Prostate gland (tissue), 2 donors: Measurements from ENCODE around the gene ARFIP1. TPM values are rescaled to one million over a fixed set of nuclear protein-coding genes. Genes with fewer than 3 reads are reported as not detected.

Source experiments
- DNase-seq: peaks from one replicate; pipeline ENCODE4 v3.0.0-alpha.2; 2019; ENCODE audit warnings: low spot score
- H3K27ac ChIP-seq, 2 donors: fragments of 200-600 bp; sonication (generic); 2 replicates each; pipeline ENCODE4 v1.5.1; 2017 to 2019
- H3K27me3 ChIP-seq: fragments of 200-600 bp; sonication (generic); replicated peaks from 2 replicates; pipeline ENCODE4 v1.5.1; 2019; ENCODE audit not compliant: insufficient read depth
- H3K36me3 ChIP-seq, 2 donors: fragments of 200-600 bp; sonication (generic); 1 replicate in 1 of 2; 2 replicates in 1 of 2; pipeline versions ENCODE4 v1.5.1 to v1.8.1; 2017 to 2019
- H3K4me1 ChIP-seq: fragments of 200-600 bp; sonication (generic); replicated peaks from 2 replicates; pipeline ENCODE4 v1.5.1; 2019
- H3K4me3 ChIP-seq, 2 donors: fragments of 200-600 bp; sonication (generic); 2 replicates each; pipeline ENCODE4 v1.5.1; 2017 to 2019
- H3K9me3 ChIP-seq: fragments of 200-600 bp; sonication (generic); 2 replicates; pipeline ENCODE4 v1.5.1; 2017
- CTCF ChIP-seq, 4 experiments: fragments of 200-600 bp in 2 of 4; fragments of 450-650 bp in 2 of 4; sonication (generic) in 2 of 4; IDR thresholded peaks; 1 replicate in 3 of 4; 2 replicates in 1 of 4; pipeline ENCODE4 v1.5.1; 2016 to 2019; ENCODE audit warnings: antibody characterized with exemption in 4 of 4, mild to moderate bottlenecking in 2 of 4, moderate library complexity in 2 of 4
- POLR2A ChIP-seq: fragments of 450-650 bp; IDR thresholded peaks from one replicate; pipeline ENCODE4 v1.6.1; 2016; ENCODE audit warnings: antibody characterized with exemption, mild to moderate bottlenecking
- POLR2AphosphoS5 ChIP-seq: sonication (generic); formaldehyde crosslinking; IDR thresholded peaks from one replicate; pipeline ENCODE4 v1.6.1; 2017; ENCODE audit warnings: antibody characterized with exemption
- whole genome bisulfite sequencing: methylation state at CpG from one replicate; pipeline ENCODE4 v1.1.5; 2018; 5-methylcytosine and 5-hydroxymethylcytosine counted together
- intact Hi-C: fragments of 100-400 bp; cut with DNase I; formaldehyde crosslinking; loops from one replicate; pipeline ENCODE4 v1.14.2; 2022
- total RNA-seq, 2 donors: library from RNA; depleted of rRNA; stranded (reverse); fragments of >200 nt; gene quantifications; one replicate each; pipeline ENCODE4 v1.1.0, GENCODE V29; 2016

ARFIP1 gene
- total RNA-seq, 2 donors from 2014 or later = 34.7 to 38.9 TPM

- H3K27me3 ChIP-seq = no peaks in the 10 kb centered on the region
- H3K27ac ChIP-seq = no peak overlapping the region
- no peaks in the 10 kb centered on the region for H3K9me3 ChIP-seq
- TF ChIP-seq POLR2AphosphoS5 (no peak), POLR2A (no peak), CTCF (IDR thresholded peaks at IDR 0.05) (no peak)
- DNase-seq = no peak
- intact Hi-C loops = no loop called here
- H3K4me3 ChIP-seq = no peak overlapping the region
- no peaks in the 10 kb centered on the region for H3K4me1 ChIP-seq
- no peaks in the 10 kb centered on the region for H3K36me3 ChIP-seq
These were observed 141.5 kb downstream of the ARFIP1 start for GRCh38 chr4:152921284-152921683.

GRCh38 chr4:152925851-152926250 is 146.1 kb downstream of the ARFIP1 start:
- no peak for TF ChIP-seq POLR2A
- TF ChIP-seq POLR2AphosphoS5 = no peak
- no peak for TF ChIP-seq CTCF (IDR thresholded peaks at IDR 0.05)
- Histone ChIP-seq H3K27ac (no peak overlapping the region), H3K36me3 (no peaks in the 10 kb centered on the region), H3K27me3 (no peaks in the 10 kb centered on the region), H3K4me1 (no peaks in the 10 kb centered on the region), H3K4me3 (no peak overlapping the region), H3K9me3 (no peaks in the 10 kb centered on the region)
- intact Hi-C loops = no loop called here
- DNase-seq = no peak
- WGBS = 88% methylated on average over 1 of the region's 1 CpG

GRCh38 chr4:152926959-152927358 is 147.2 kb downstream of the ARFIP1 start:
- WGBS = 92% methylated on average over 4 of the region's 4 CpGs
- intact Hi-C loops = no loop called here
- Histone ChIP-seq H3K27me3 (no peaks in the 10 kb centered on the region), H3K4me3 (no peak overlapping the region), H3K9me3 (no peaks in the 10 kb centered on the region), H3K36me3 (no peaks in the 10 kb centered on the region), H3K27ac (no peak overlapping the region), H3K4me1 (no peaks in the 10 kb centered on the region)
- TF ChIP-seq POLR2AphosphoS5 (no peak), POLR2A (no peak), CTCF (IDR thresholded peaks at IDR 0.05) (no peak)
- DNase-seq = no peak

GRCh38 chr4:152927737-152928136 is 148.0 kb downstream of the ARFIP1 start:
- intact Hi-C loops = no loop called here
- no peak for DNase-seq
- no peak for TF ChIP-seq CTCF (IDR thresholded peaks at IDR 0.05)
- Histone ChIP-seq H3K4me1 (no peaks in the 10 kb centered on the region), H3K36me3 (no peaks in the 10 kb centered on the region), H3K9me3 (no peaks in the 10 kb centered on the region), H3K27ac (no peak overlapping the region), H3K4me3 (no peak overlapping the region), H3K27me3 (no peaks in the 10 kb centered on the region)
- WGBS = 88% methylated on average over 3 of the region's 3 CpGs

GRCh38 chr4:152928286-152928685 is 148.5 kb downstream of the ARFIP1 start:
- DNase-seq = no peak
- Histone ChIP-seq H3K4me1 (no peaks in the 10 kb centered on the region), H3K27me3 (no peaks in the 10 kb centered on the region), H3K36me3 (no peaks in the 10 kb centered on the region), H3K9me3 (no peaks in the 10 kb centered on the region), H3K4me3 (no peak overlapping the region), H3K27ac (no peak overlapping the region)
- TF ChIP-seq POLR2AphosphoS5 = no peak
- no peak for TF ChIP-seq POLR2A
- TF ChIP-seq CTCF (IDR thresholded peaks at IDR 0.05) = no peak
- intact Hi-C loops = no loop called here
- WGBS = 96% methylated on average over 4 of the region's 4 CpGs
